Measurements from ENCODE around the gene TIPARP.

DNA sequence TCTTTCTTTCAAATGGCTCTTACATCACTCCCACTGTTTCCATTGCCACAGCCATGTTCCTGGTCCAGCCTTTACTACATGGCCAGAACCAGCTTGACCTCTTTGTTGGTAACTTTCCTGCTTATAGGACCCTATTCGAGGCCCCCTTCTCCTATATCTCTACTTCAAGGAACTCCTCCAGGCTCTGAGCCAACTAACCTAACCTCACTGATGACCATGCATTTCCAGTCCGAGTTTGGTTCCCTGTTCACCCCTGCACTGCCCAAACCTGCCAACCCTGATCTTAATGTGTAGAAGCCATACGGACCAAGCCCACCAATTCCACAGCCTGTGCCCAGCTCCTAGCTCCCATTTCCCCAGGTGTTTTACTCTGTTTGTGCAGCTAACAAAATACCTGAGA is 38.4 kb upstream of the TIPARP start:
- TF ChIP-seq, protein P1, sequence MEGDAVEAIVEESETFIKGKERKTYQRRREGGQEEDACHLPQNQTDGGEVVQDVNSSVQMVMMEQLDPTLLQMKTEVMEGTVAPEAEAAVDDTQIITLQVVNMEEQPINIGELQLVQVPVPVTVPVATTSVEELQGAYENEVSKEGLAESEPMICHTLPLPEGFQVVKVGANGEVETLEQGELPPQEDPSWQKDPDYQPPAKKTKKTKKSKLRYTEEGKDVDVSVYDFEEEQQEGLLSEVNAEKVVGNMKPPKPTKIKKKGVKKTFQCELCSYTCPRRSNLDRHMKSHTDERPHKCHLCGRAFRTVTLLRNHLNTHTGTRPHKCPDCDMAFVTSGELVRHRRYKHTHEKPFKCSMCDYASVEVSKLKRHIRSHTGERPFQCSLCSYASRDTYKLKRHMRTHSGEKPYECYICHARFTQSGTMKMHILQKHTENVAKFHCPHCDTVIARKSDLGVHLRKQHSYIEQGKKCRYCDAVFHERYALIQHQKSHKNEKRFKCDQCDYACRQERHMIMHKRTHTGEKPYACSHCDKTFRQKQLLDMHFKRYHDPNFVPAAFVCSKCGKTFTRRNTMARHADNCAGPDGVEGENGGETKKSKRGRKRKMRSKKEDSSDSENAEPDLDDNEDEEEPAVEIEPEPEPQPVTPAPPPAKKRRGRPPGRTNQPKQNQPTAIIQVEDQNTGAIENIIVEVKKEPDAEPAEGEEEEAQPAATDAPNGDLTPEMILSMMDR (IDR thresholded peaks at IDR 0.05) = no peak
- no peak for TF ChIP-seq EZH2 (IDR thresholded peaks at IDR 0.05; ENCODE audit: borderline replicate concordance, insufficient read depth, low read depth, low read length, poor library complexity, severe bottlenecking)
